Measurements from ENCODE around the gene PRLR. TPM values are rescaled to one million over a fixed set of nuclear protein-coding genes. Genes with fewer than 3 reads are reported as not detected.

The PRLR gene
- total and polyA plus RNA-seq, 10 of the 15 experiments (the other 5 are each of a cell fraction or from before 2014, with no cell fraction given): 0.03 to 8.1 (median 0.20) TPM

DNA sequence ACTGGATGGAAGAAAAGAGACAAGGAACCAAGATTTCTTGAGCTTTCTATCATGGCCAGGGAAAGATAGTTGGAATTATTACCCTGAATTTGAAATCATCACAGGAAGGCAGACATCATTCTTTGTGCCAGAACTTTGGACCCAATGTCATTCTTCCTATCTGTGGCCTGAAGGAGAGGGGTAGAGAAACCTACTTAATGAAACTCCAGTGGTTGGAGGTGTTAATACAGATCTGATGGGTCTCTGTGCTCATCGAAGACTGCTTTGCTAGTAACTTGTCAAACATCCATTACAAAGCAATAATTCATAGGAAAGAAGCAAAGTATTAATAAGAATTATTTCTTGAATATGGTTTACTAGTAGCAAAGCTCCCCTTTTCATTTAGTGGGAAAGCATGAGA, 26.9 kb downstream of the PRLR start:
- ChIA-PET POLR2A (interaction anchor here (0.9 to 1.6 kb wide), 5 partner anchors 9 to 111 kb away, joined by 3 to 5 read pairs (median 4); no protein-coding TSS in a partner anchor), CTCF (interaction anchor here (0.5 to 2.6 kb wide), 12 partner anchors 10 to 834 kb away, joined by 3 to 27 read pairs (median 10); partner anchors contain the start of gene PRLR), RAD21 (ENCODE audit: unreplicated experiment) (interaction anchor here (0.9 to 4.0 kb wide), 11 partner anchors 9 to 232 kb away, joined by 3 to 20 read pairs (median 4); no protein-coding TSS in a partner anchor), SMC1A (ENCODE audit: uncharacterized antibody, unreplicated experiment) (interaction anchor here (0.8 to 3.2 kb wide), 17 partner anchors 9 to 280 kb away, joined by 3 to 28 read pairs (median 6); no protein-coding TSS in a partner anchor)
- TF ChIP-seq NFYA (IDR thresholded peaks at IDR 0.05; ENCODE audit: borderline replicate concordance, low read depth, low read length) (no peak), RUNX3 (IDR thresholded peaks at IDR 0.05; ENCODE audit: low read length) (no peak), CREM (IDR thresholded peaks at IDR 0.05; ENCODE audit: low read depth) (no peak), IRF4 (IDR thresholded peaks at IDR 0.05; ENCODE audit: low read depth, low read length) (no peak), CBX3 (IDR thresholded peaks at IDR 0.05; ENCODE audit: borderline replicate concordance, low read depth) (no peak), SPI1 (IDR thresholded peaks at IDR 0.05; ENCODE audit: borderline replicate concordance, insufficient read depth, low read depth, low read length) (no peak), HCFC1 (IDR thresholded peaks at IDR 0.05; ENCODE audit: low read length) (no peak), NFXL1 (IDR thresholded peaks at IDR 0.05; ENCODE audit: borderline replicate concordance) (no peak), NR2F1 (conservative IDR thresholded peaks at IDR 0.05) (no peak), JUND (IDR thresholded peaks at IDR 0.05; ENCODE audit: low read depth, low read length) (no peak), STAT3 (IDR thresholded peaks at IDR 0.05; ENCODE audit: low read depth, low read length) (no peak), CHD1 (IDR thresholded peaks at IDR 0.05; ENCODE audit: low read depth, low read length) (no peak), SP1 (IDR thresholded peaks at IDR 0.05; ENCODE audit: low read depth, low read length) (no peak), MEF2B (IDR thresholded peaks at IDR 0.05; ENCODE audit: partially characterized antibody, poor library complexity, severe bottlenecking) (no peak)
- TF ChIP-seq, protein P1, sequence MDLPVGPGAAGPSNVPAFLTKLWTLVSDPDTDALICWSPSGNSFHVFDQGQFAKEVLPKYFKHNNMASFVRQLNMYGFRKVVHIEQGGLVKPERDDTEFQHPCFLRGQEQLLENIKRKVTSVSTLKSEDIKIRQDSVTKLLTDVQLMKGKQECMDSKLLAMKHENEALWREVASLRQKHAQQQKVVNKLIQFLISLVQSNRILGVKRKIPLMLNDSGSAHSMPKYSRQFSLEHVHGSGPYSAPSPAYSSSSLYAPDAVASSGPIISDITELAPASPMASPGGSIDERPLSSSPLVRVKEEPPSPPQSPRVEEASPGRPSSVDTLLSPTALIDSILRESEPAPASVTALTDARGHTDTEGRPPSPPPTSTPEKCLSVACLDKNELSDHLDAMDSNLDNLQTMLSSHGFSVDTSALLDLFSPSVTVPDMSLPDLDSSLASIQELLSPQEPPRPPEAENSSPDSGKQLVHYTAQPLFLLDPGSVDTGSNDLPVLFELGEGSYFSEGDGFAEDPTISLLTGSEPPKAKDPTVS (IDR thresholded peaks at IDR 0.05; ENCODE audit: low read depth, low read length): no peak
- TF ChIP-seq, protein P2, sequence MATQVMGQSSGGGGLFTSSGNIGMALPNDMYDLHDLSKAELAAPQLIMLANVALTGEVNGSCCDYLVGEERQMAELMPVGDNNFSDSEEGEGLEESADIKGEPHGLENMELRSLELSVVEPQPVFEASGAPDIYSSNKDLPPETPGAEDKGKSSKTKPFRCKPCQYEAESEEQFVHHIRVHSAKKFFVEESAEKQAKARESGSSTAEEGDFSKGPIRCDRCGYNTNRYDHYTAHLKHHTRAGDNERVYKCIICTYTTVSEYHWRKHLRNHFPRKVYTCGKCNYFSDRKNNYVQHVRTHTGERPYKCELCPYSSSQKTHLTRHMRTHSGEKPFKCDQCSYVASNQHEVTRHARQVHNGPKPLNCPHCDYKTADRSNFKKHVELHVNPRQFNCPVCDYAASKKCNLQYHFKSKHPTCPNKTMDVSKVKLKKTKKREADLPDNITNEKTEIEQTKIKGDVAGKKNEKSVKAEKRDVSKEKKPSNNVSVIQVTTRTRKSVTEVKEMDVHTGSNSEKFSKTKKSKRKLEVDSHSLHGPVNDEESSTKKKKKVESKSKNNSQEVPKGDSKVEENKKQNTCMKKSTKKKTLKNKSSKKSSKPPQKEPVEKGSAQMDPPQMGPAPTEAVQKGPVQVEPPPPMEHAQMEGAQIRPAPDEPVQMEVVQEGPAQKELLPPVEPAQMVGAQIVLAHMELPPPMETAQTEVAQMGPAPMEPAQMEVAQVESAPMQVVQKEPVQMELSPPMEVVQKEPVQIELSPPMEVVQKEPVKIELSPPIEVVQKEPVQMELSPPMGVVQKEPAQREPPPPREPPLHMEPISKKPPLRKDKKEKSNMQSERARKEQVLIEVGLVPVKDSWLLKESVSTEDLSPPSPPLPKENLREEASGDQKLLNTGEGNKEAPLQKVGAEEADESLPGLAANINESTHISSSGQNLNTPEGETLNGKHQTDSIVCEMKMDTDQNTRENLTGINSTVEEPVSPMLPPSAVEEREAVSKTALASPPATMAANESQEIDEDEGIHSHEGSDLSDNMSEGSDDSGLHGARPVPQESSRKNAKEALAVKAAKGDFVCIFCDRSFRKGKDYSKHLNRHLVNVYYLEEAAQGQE (IDR thresholded peaks at IDR 0.05; ENCODE audit: low read depth, low read length): no peak
- Histone ChIP-seq H2AFZ (ENCODE audit: control insufficient read depth, low read depth, low read length) (no peak overlapping the region), H4K20me1 (ENCODE audit: control insufficient read depth, insufficient read depth) (no peaks in the 10 kb centered on the region), H3K27ac (ENCODE audit: control insufficient read depth, insufficient read depth) (no peak overlapping the region), H3K27me3 (replicated peaks in 1 of 2; ENCODE audit: control insufficient read depth in 2 of 2, insufficient read depth in 2 of 2, low read length in 1 of 2) (no peaks in the 10 kb centered on the region), H3K4me3 (no peak overlapping the region), H3K36me3 (ENCODE audit: control insufficient read depth in 2 of 2, insufficient read depth in 2 of 2, low read length in 1 of 2) (no peaks in the 10 kb centered on the region), H3K79me2 (ENCODE audit: control insufficient read depth, insufficient read depth, low read length) (no peaks in the 10 kb centered on the region), H3K9ac (ENCODE audit: control insufficient read depth, insufficient read depth, low read length) (no peak overlapping the region), H3K9me3 (replicated peaks; ENCODE audit: control insufficient read depth, insufficient read depth, low read length) (no peaks in the 10 kb centered on the region), H3K4me2 (ENCODE audit: control insufficient read depth, insufficient read depth) (no peak overlapping the region), H3K4me1 (ENCODE audit: control insufficient read depth, insufficient read depth, low read length) (no peaks in the 10 kb centered on the region)
- DNase-seq (ENCODE audit: low read depth, low spot score) (no peak), ATAC-seq (peak; percentile 82), FAIRE-seq (no peak)
- in situ Hi-C loops (cut with MboI): no loop called here
- intact Hi-C loops (cut with micrococcal nuclease; ENCODE audit: unreplicated experiment): no loop called here
- 0% methylated on average over 1 of the region's 1 CpG for WGBS (ENCODE audit: insufficient coverage, insufficient replicate concordance, low lambda C conversion rate, missing lambda C conversion rate)
- BruUV-seq (replicated peaks): no TSS peak
